Endothelial cell of umbilical vein (primary cell): Measurements from ENCODE around the gene BAMBI. TPM values are rescaled to one million over a fixed set of nuclear protein-coding genes. Genes with fewer than 3 reads are reported as not detected.

Experiments
- BruUV-seq: library from RNA; stranded (reverse); fragments of 400-500 nt; replicated peaks from 2 replicates; lab custom pipeline; 2021; lab: Mats Ljungman, UMichigan
- CTCF ChIA-PET: fragments of 300-600, 350-600 bp; sonication (Branson Sonifier 250); formaldehyde crosslinking; loops from one replicate; lab custom pipeline; 2021; ENCODE audit warnings: antibody characterized with exemption, inconsistent platforms; lab: Charles Lee
- POLR2A ChIA-PET: fragments of 300-600, 350-600 bp; sonication (Branson Sonifier 250); formaldehyde crosslinking; loops from one replicate; lab custom pipeline; 2021; ENCODE audit warnings: antibody characterized with exemption, inconsistent platforms; lab: Charles Lee
- DNase-seq: peaks from one replicate; pipeline ENCODE4 v3.0.0-alpha.2; 2011; ENCODE audit warnings: low read depth, low spot score
- FAIRE-seq: peaks from 2 replicates; lab custom pipeline; 2011; peaks lifted over from hg19 to GRCh38; lab: Jason Lieb, UNC
- H2AFZ ChIP-seq: 2 replicates; pipeline ENCODE4 v1.6.0; 2012; ENCODE audit warnings: low read depth, low read length, control low read depth, inconsistent platforms
- H3K27ac ChIP-seq: 2 replicates; pipeline ENCODE4 v1.5.1; 2011; ENCODE audit warnings: low read depth, mild to moderate bottlenecking, control low read depth, low read length, moderate library complexity; ENCODE audit not compliant: insufficient read depth
- H3K27me3 ChIP-seq, 2 experiments: 2 replicates each; pipeline versions ENCODE4 v1.6.0 to v1.6.1; 2011; ENCODE audit warnings: low read length in 2 of 2, mixed read lengths in 1 of 2; ENCODE audit not compliant: control insufficient read depth in 2 of 2, insufficient read depth in 2 of 2
- H3K36me3 ChIP-seq, 2 experiments: 2 replicates in 1 of 2; 3 replicates in 1 of 2; pipeline ENCODE4 v1.5.1; 2011; ENCODE audit warnings: low read length in 2 of 2, mild to moderate bottlenecking in 1 of 2, moderate library complexity in 1 of 2; ENCODE audit not compliant: control insufficient read depth in 2 of 2, insufficient read depth in 2 of 2; ENCODE audit errors: extremely low read depth in 1 of 2
- H3K4me1 ChIP-seq: 3 replicates; pipeline ENCODE4 v1.5.1; 2011; ENCODE audit warnings: mild to moderate bottlenecking, low read length; ENCODE audit not compliant: control insufficient read depth, insufficient read depth; ENCODE audit errors: extremely low read depth
- H3K4me2 ChIP-seq: 2 replicates; pipeline ENCODE4 v1.6.1; 2011; ENCODE audit warnings: low read length, control low read depth, mixed read lengths; ENCODE audit not compliant: insufficient read depth
- H3K4me3 ChIP-seq, 3 experiments: fragments of 200-600 bp in 1 of 3; sonication (generic), shearing (Covaris generic) in 1 of 3; replicated peaks in 1 of 3; 2 replicates each; pipeline ENCODE4 v1.5.1; 2011 to 2016; ENCODE audit warnings: control low read depth in 3 of 3, low read length in 3 of 3, mild to moderate bottlenecking in 2 of 3, inconsistent platforms in 1 of 3, low read depth in 1 of 3, moderate library complexity in 1 of 3; ENCODE audit not compliant: insufficient read depth in 1 of 3
- H3K79me2 ChIP-seq: 2 replicates; pipeline ENCODE4 v1.6.0; 2012; ENCODE audit warnings: low read length, inconsistent platforms; ENCODE audit not compliant: control insufficient read depth, insufficient read depth
- H3K9ac ChIP-seq: replicated peaks from 2 replicates; pipeline ENCODE3; 2011; ENCODE audit warnings: low read length, control low read depth; ENCODE audit not compliant: insufficient read depth; ENCODE audit errors: extremely low read depth
- H3K9me1 ChIP-seq: replicated peaks from 3 replicates; pipeline ENCODE4 v1.6.0; 2011; ENCODE audit warnings: mild to moderate bottlenecking, low read length; ENCODE audit not compliant: control insufficient read depth, insufficient read depth; ENCODE audit errors: extremely low read depth
- H3K9me3 ChIP-seq: replicated peaks from 2 replicates; pipeline ENCODE4 v1.5.1; 2012; ENCODE audit warnings: low read length, inconsistent platforms; ENCODE audit not compliant: control insufficient read depth, insufficient read depth
- H4K20me1 ChIP-seq: replicated peaks from 2 replicates; pipeline ENCODE3; 2011; ENCODE audit warnings: mild to moderate bottlenecking, low read length; ENCODE audit not compliant: control insufficient read depth, insufficient read depth; ENCODE audit errors: extremely low read depth
- EZH2 ChIP-seq: IDR thresholded peaks from 2 replicates; pipeline ENCODE4 v1.6.1; 2012; ENCODE audit warnings: borderline replicate concordance, low read depth, mild to moderate bottlenecking, moderate library complexity, low read length, inconsistent platforms; ENCODE audit not compliant: severe bottlenecking
- FOS ChIP-seq: IDR thresholded peaks from 2 replicates; pipeline ENCODE4 v1.6.1; 2011; ENCODE audit warnings: mild to moderate bottlenecking, low read length, moderate library complexity, borderline replicate concordance; ENCODE audit not compliant: insufficient read depth
- GATA2 ChIP-seq: IDR thresholded peaks from 2 replicates; pipeline ENCODE4 v1.7.0; 2011; ENCODE audit warnings: low read depth, mild to moderate bottlenecking, moderate library complexity, mixed read lengths, low read length; ENCODE audit not compliant: insufficient read length, insufficient read depth
- JUN ChIP-seq: IDR thresholded peaks from 2 replicates; pipeline ENCODE4 v1.6.1; 2011; ENCODE audit warnings: borderline replicate concordance, low read depth; ENCODE audit not compliant: insufficient read length, insufficient read depth
- MYC ChIP-seq: IDR thresholded peaks from one replicate; pipeline ENCODE4 v1.6.1; 2011; ENCODE audit warnings: mild to moderate bottlenecking, low read depth, low read length
- POLR2A ChIP-seq: IDR thresholded peaks from 2 replicates; pipeline ENCODE4 v1.6.1; 2012; ENCODE audit warnings: low read depth, mild to moderate bottlenecking, control low read depth, low read length
- POLR2AphosphoS5 ChIP-seq: IDR thresholded peaks from 2 replicates; pipeline ENCODE4 v1.6.1; 2012; ENCODE audit warnings: low read depth, mild to moderate bottlenecking, control low read depth, low read length, moderate library complexity; ENCODE audit not compliant: insufficient read depth
- dilution Hi-C: fragments of 300-500 bp; cut with MboI; formaldehyde crosslinking; loops from one replicate; pipeline ENCODE4 v1.15.0; 2019; ENCODE audit warnings: low sequenced_read_pairs; ENCODE audit not compliant: extremely low pct_ligation_motif_present
- intact Hi-C: fragments of 100-400 bp; cut with micrococcal nuclease; formaldehyde crosslinking; loops from one replicate; pipeline ENCODE4 v1.10.0; 2022
- polyA plus RNA-seq, 4 experiments: library from polyadenylated mRNA; depleted of rRNA in 3 of 4; stranded (reverse) in 3 of 4; unstranded in 1 of 4; fragments of >200 nt; gene quantifications; 2 replicates each; pipeline versions ENCODE4 v1.2.1 to v1.2.3, GENCODE V29; 2011 to 2012; ENCODE audit warnings: missing spikeins in 1 of 4
- total RNA-seq: library from RNA; stranded (reverse); gene quantifications from 2 replicates; pipeline ENCODE4 v1.2.3, GENCODE V29; 2021
- TF ChIP-seq, protein P1 (sequence below): IDR thresholded peaks from 2 replicates; pipeline ENCODE4 v1.6.1; 2011; ENCODE audit not compliant: insufficient read depth, insufficient read length
- TF ChIP-seq, protein P2 (sequence below), 2 donors: IDR thresholded peaks; 1 replicate in 1 of 2; 2 replicates in 1 of 2; pipeline ENCODE4 v1.5.1; 2011; ENCODE audit warnings: low read length in 2 of 2, mild to moderate bottlenecking in 2 of 2, moderate library complexity in 2 of 2, control low read depth in 1 of 2, inconsistent platforms in 1 of 2, low read depth in 1 of 2; ENCODE audit not compliant: insufficient read depth in 1 of 2; ENCODE audit errors: extremely low read depth in 1 of 2

BAMBI gene
- total and polyA plus RNA-seq, 2 donors (not counting 3 experiments of a cell fraction or from before 2014, with no cell fraction given), result 3.2 to 4.3 TPM

DNA sequence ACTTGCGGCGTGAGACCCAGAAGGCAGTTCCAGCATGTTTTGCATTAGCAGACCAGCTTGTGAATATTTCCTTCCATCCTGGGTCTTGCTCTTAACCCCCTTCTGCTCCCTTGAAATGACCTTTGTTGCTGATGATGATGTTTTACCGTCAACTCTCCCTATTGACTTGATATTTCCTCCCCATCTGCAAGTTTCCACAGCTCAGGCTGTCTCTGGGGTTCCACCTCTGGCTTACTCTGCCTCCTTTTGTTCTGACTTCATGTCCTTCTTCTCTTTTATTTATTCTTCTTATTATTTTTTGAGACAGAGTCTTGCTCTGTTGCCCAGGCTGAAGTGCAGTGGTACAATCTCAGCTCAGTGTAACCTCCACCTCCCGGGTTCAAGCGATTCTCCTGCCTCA is 17.2 kb downstream of the BAMBI start:
- no peak overlapping the region for H3K27ac ChIP-seq
- no peaks in the 10 kb centered on the region for H3K9me1 ChIP-seq
- no peak overlapping the region for H3K9ac ChIP-seq
- H2AFZ ChIP-seq, result no peak overlapping the region
- H3K36me3 ChIP-seq, result no peaks in the 10 kb centered on the region
- ChIA-PET POLR2A (no interaction called here), CTCF (interaction anchor here (0.9 to 1.9 kb wide), 4 partner anchors 8 to 31 kb away, joined by 3 to 5 read pairs (median 4); no protein-coding TSS in a partner anchor)
- intact Hi-C loops (no loop called here), dilution Hi-C loops (no loop called here)
- FAIRE-seq, result no peak
- H3K4me1 ChIP-seq, result no peaks in the 10 kb centered on the region
- H3K27me3 ChIP-seq, result peaks cover 0 to 3% of the 10 kb centered on the region in 2 experiments
- BruUV-seq, result no TSS peak
- DNase-seq, result no peak
- H3K4me2 ChIP-seq, result no peak overlapping the region
- no peaks in the 10 kb centered on the region for H3K9me3 ChIP-seq
- TF ChIP-seq FOS, result no peak
- TF ChIP-seq, protein P1, sequence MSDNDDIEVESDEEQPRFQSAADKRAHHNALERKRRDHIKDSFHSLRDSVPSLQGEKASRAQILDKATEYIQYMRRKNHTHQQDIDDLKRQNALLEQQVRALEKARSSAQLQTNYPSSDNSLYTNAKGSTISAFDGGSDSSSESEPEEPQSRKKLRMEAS, result no peak
- H4K20me1 ChIP-seq, result no peaks in the 10 kb centered on the region
- H3K79me2 ChIP-seq, result no peaks in the 10 kb centered on the region
- H3K4me3 ChIP-seq, result no peak overlapping the region

DNA sequence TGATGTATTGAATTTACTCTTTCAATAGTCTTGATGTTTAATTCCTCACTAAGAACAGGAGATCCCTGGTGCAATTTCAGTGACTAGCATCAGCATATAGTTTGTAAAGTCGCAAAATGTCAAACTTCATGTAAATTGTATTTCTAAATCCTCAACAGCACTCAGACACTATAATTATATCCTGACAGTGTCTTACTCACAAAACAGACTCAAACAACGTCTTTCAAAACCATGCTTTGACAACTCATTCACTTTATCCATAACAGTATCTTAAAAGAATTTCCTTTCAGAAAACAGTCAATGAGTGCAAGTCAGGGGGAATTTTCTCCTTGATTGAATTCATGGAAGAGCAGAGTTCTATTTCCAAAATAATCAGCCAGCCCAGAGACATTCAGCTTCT is 20.8 kb downstream of the BAMBI start:
- FAIRE-seq (no peak), DNase-seq (no peak)
- dilution Hi-C loops, result no loop called here
- peaks cover 0 to 4% of the 10 kb centered on the region in 2 experiments for H3K27me3 ChIP-seq
- H3K36me3 ChIP-seq, result no peaks in the 10 kb centered on the region
- no TSS peak for BruUV-seq
- no peaks in the 10 kb centered on the region for H3K79me2 ChIP-seq
- no peak overlapping the region for H3K4me3 ChIP-seq
- intact Hi-C loops, result no loop called here
- POLR2A ChIA-PET, result no interaction called here
- H3K9me3 ChIP-seq, result no peaks in the 10 kb centered on the region
- no peaks in the 10 kb centered on the region for H3K9me1 ChIP-seq
- no peaks in the 10 kb centered on the region for H4K20me1 ChIP-seq
- TF ChIP-seq, protein P1, result no peak
- TF ChIP-seq GATA2 (no peak), EZH2 (no peak), POLR2A (no peak), JUN (no peak), POLR2AphosphoS5 (no peak), MYC (no peak), FOS (no peak)
- TF ChIP-seq, protein P2, sequence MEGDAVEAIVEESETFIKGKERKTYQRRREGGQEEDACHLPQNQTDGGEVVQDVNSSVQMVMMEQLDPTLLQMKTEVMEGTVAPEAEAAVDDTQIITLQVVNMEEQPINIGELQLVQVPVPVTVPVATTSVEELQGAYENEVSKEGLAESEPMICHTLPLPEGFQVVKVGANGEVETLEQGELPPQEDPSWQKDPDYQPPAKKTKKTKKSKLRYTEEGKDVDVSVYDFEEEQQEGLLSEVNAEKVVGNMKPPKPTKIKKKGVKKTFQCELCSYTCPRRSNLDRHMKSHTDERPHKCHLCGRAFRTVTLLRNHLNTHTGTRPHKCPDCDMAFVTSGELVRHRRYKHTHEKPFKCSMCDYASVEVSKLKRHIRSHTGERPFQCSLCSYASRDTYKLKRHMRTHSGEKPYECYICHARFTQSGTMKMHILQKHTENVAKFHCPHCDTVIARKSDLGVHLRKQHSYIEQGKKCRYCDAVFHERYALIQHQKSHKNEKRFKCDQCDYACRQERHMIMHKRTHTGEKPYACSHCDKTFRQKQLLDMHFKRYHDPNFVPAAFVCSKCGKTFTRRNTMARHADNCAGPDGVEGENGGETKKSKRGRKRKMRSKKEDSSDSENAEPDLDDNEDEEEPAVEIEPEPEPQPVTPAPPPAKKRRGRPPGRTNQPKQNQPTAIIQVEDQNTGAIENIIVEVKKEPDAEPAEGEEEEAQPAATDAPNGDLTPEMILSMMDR (IDR thresholded peaks at IDR 0.05; ENCODE audit: extremely low read depth in 1 of 2, insufficient read depth in 1 of 2, low read depth in 1 of 2, low read length in 2 of 2), result no peak
- no peaks in the 10 kb centered on the region for H3K4me1 ChIP-seq
- H3K4me2 ChIP-seq, result no peak overlapping the region
- no peak overlapping the region for H3K27ac ChIP-seq
- no peak overlapping the region for H2AFZ ChIP-seq
- CTCF ChIA-PET, result no interaction called here
- no peak overlapping the region for H3K9ac ChIP-seq
